Naive thymus-derived CD4-positive, alpha-beta T cell (primary cell): Measurements from ENCODE around the gene HSPA1B. TPM values are rescaled to one million over a fixed set of nuclear protein-coding genes. Genes with fewer than 3 reads are reported as not detected.
"Not testable (repeated sequence)": the region's sequence is repeated elsewhere in the genome, so short reads cannot be mapped to it uniquely, and the experiment has no call there.

ENCODE experiments used
- ATAC-seq: fragments of 150-1000 bp; cut with Tn5 transposase; 2 replicates; pipeline ENCODE4 v1.10.0; 2021; ENCODE audit warnings: mild to moderate bottlenecking, moderate library complexity
- CTCF ChIA-PET: fragments of 350-600 bp; sonication (Branson Sonifier 250); formaldehyde crosslinking; loops from one replicate; lab custom pipeline; 2021; ENCODE audit warnings: antibody characterized with exemption; lab: Charles Lee
- POLR2A ChIA-PET: fragments of 350-600 bp; sonication (Branson Sonifier 250); formaldehyde crosslinking; loops from one replicate; lab custom pipeline; 2021; ENCODE audit warnings: antibody characterized with exemption, inconsistent platforms; lab: Charles Lee
- DNase-seq, 9 donors: peaks; one replicate each; pipeline versions ENCODE4 v3.0.0 to v3.0.0-alpha.2; 2020 to 2022; ENCODE audit warnings: mixed read lengths in 1 of 9
- H3K27ac ChIP-seq: one replicate; pipeline ENCODE4 v1.7.0; 2013; ENCODE audit warnings: mild to moderate bottlenecking, low read depth, low read length, moderate library complexity
- H3K27me3 ChIP-seq, 2 donors: one replicate each; pipeline ENCODE4 v1.7.0; 2013; ENCODE audit warnings: low read length in 2 of 2, mild to moderate bottlenecking in 2 of 2, moderate library complexity in 2 of 2; ENCODE audit not compliant: control insufficient read depth in 2 of 2, insufficient read depth in 2 of 2
- H3K36me3 ChIP-seq, 3 experiments: 1 replicate in 2 of 3; 2 replicates in 1 of 3; pipeline ENCODE4 v1.7.0; 2013; ENCODE audit warnings: low read length in 3 of 3, mild to moderate bottlenecking in 3 of 3, moderate library complexity in 1 of 3; ENCODE audit not compliant: insufficient read depth in 3 of 3, control insufficient read depth in 2 of 3
- H3K4me1 ChIP-seq, 2 donors: one replicate each; pipeline ENCODE4 v1.7.0; 2013; ENCODE audit warnings: low read length in 2 of 2, mild to moderate bottlenecking in 2 of 2, moderate library complexity in 1 of 2; ENCODE audit not compliant: control insufficient read depth in 2 of 2, insufficient read depth in 2 of 2
- H3K4me3 ChIP-seq: 2 replicates; pipeline ENCODE4 v1.7.0; 2013; ENCODE audit warnings: mild to moderate bottlenecking, low read length
- H3K9me3 ChIP-seq, 3 experiments: 1 replicate in 2 of 3; 2 replicates in 1 of 3; pipeline ENCODE4 v1.7.0; 2013; ENCODE audit warnings: low read length in 3 of 3; ENCODE audit not compliant: control insufficient read depth in 2 of 3
- H3K27ac Mint-ChIP-seq, 9 donors: one replicate each; pipeline ENCODE4 v1.8.0; 2020 to 2022; ENCODE audit warnings: mixed read lengths in 9 of 9, mild to moderate bottlenecking in 8 of 9, moderate library complexity in 5 of 9, inconsistent platforms in 2 of 9
- H3K27me3 Mint-ChIP-seq, 5 donors: one replicate each; pipeline ENCODE4 v1.8.0; 2021 to 2022; ENCODE audit warnings: mixed read lengths in 5 of 5, mild to moderate bottlenecking in 1 of 5
- H3K36me3 Mint-ChIP-seq, 5 donors: one replicate each; pipeline ENCODE4 v1.8.0; 2020 to 2022; ENCODE audit warnings: mixed read lengths in 5 of 5, mild to moderate bottlenecking in 3 of 5, inconsistent platforms in 1 of 5
- H3K4me1 Mint-ChIP-seq, 7 donors: one replicate each; pipeline ENCODE4 v1.8.0; 2020 to 2022; ENCODE audit warnings: mixed read lengths in 7 of 7, mild to moderate bottlenecking in 3 of 7, inconsistent platforms in 1 of 7
- H3K4me3 Mint-ChIP-seq, 10 donors: one replicate each; pipeline ENCODE4 v1.8.0; 2020 to 2022; ENCODE audit warnings: mild to moderate bottlenecking in 10 of 10, mixed read lengths in 10 of 10, moderate library complexity in 6 of 10, inconsistent platforms in 2 of 10
- H3K9me3 Mint-ChIP-seq, 11 donors: one replicate each; pipeline ENCODE4 v1.8.0; 2020 to 2022; ENCODE audit warnings: mixed read lengths in 11 of 11, mild to moderate bottlenecking in 4 of 11, inconsistent platforms in 1 of 11, moderate library complexity in 1 of 11
- intact Hi-C, 2 donors: fragments of 100-400 bp; cut with micrococcal nuclease; formaldehyde crosslinking; loops; one replicate each; pipeline ENCODE4 v1.15.1; 2023
- polyA plus RNA-seq, 2 donors: library from polyadenylated mRNA; unstranded; fragments of 300-500 nt; fragmentation: Illumina TruSeq; gene quantifications; one replicate each; pipeline ENCODE4 v1.2.3, GENCODE V29; 2021
- total RNA-seq, 6 experiments: library from RNA in 5 of 6; stranded (reverse) in 5 of 6; gene quantifications; 1 replicate in 5 of 6; 2 replicates in 1 of 6; pipeline ENCODE4 v1.2.3 and lab custom pipeline; 2021 to 2026

The HSPA1B gene
- total and polyA plus RNA-seq, 7 experiments from 2014 or later, result 2.8 to 68.9 (median 16.7) TPM

DNA sequence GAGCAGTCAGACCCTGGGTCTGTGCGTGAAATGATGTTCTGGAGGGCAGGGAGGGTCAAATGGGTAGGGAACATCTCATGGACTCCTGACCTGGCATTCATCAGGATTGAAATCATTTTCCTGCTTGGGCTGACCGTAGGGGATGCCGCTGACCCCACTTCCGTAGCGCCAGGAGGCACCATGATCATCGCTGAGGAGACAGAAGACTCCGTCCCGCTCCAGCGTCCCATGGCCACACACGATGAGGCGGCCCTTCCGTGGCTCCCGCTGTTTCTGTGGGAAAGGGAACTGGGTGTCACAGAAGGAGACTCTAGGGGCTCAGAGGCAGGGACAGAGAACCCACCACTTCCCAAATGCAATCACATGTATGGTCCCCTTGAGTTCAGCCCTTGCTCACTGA lies 32.8 kb downstream of the HSPA1B start:
- Histone ChIP-seq H3K27me3 (no peaks in the 10 kb centered on the region), H3K4me1 (peaks cover 8 to 15% of the 10 kb centered on the region in 2 donors), H3K4me3 (no peak overlapping the region), H3K27ac (no peak overlapping the region), H3K36me3 (peaks cover 0 to 32% (median 6%) of the 10 kb centered on the region in 3 experiments), H3K9me3 (no peaks in the 10 kb centered on the region)
- ATAC-seq (no peak), DNase-seq (no peak)
- intact Hi-C loops, result loop anchor here (5.0 to 10.0 kb wide), 3 partner anchors 114 to 703 kb away; partner anchors contain the start of genes CCHCR1 (in 1 of the 2), DXO (in 1 of the 2), MICB (in 1 of the 2) and TCF19 (in 1 of the 2)
- peaks cover 14 to 29% (median 20%) of the 10 kb centered on the region in 7 donors for H3K4me1 Mint-ChIP-seq
- H3K9me3 Mint-ChIP-seq, result peaks cover 0 to 6% (median 0%) of the 10 kb centered on the region in 11 donors
- peak overlapping the region in 1 of 9 donors; percentile 32 for H3K27ac Mint-ChIP-seq
- peaks cover 0 to 15% (median 4%) of the 10 kb centered on the region in 5 donors for H3K36me3 Mint-ChIP-seq
- H3K4me3 Mint-ChIP-seq, result peak overlapping the region in 2 of 10 donors; percentile 8 to 51
- POLR2A ChIA-PET, result no interaction called here
- CTCF ChIA-PET, result no interaction called here
- H3K27me3 Mint-ChIP-seq, result peaks cover 0 to 2% (median 0%) of the 10 kb centered on the region in 5 donors

DNA sequence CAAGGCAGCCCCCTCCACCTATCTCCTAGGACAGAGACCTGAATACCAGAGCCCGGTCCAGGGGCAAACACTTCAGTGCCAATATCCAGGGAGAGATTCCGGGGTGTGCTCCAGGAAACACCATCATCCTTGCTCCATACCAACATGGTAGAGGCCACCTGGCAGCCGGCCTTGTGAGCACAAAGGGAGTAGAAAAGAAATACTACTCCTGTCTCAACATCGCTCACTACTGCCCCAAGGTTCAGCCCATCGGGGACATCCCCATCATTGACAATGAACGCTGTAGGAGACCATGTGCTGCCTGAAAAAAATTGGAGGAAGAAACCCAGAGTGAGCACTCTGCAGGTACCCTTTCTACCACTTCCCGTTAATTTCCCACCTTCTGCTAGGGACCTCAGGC lies 33.6 kb downstream of the HSPA1B start:
- intact Hi-C loops, result loop anchor here (5.0 to 10.0 kb wide), 3 partner anchors 114 to 704 kb away; partner anchors contain the start of genes CCHCR1 (in 1 of the 2), DXO (in 1 of the 2), MICB (in 1 of the 2) and TCF19 (in 1 of the 2)
- ATAC-seq (no peak), DNase-seq (no peak)
- Mint-ChIP-seq H3K27me3 (peaks cover 0 to 2% (median 0%) of the 10 kb centered on the region in 5 donors), H3K4me3 (peak overlapping the region in 8 of 10 donors; percentile 15 to 96 (median 90)), H3K27ac (peak overlapping the region in 6 of 9 donors; percentile 77 to 97 (median 93)), H3K9me3 (peaks cover 0 to 6% (median 0%) of the 10 kb centered on the region in 11 donors), H3K4me1 (peaks cover 14 to 29% (median 20%) of the 10 kb centered on the region in 7 donors), H3K36me3 (peaks cover 0 to 15% (median 4%) of the 10 kb centered on the region in 5 donors)
- no peak overlapping the region for H3K4me3 ChIP-seq
- H3K27ac ChIP-seq, result no peak overlapping the region
- no peaks in the 10 kb centered on the region for H3K9me3 ChIP-seq
- peaks cover 8 to 15% of the 10 kb centered on the region in 2 donors for H3K4me1 ChIP-seq
- CTCF ChIA-PET, result no interaction called here
- POLR2A ChIA-PET, result no interaction called here
- H3K36me3 ChIP-seq, result peaks cover 0 to 32% (median 6%) of the 10 kb centered on the region in 3 experiments
- H3K27me3 ChIP-seq, result no peaks in the 10 kb centered on the region

GRCh38 chr6:31861919-31862343 lies 34.4 kb downstream of the HSPA1B start:
- DNase-seq, result peak in 1 of 9 donors; percentile 4
- no peak for ATAC-seq
- Mint-ChIP-seq H3K9me3 (peaks cover 0 to 6% (median 0%) of the 10 kb centered on the region in 11 donors), H3K27me3 (peaks cover 0 to 2% (median 0%) of the 10 kb centered on the region in 5 donors), H3K27ac (peak overlapping the region; percentile 85 to 97 (median 93)), H3K36me3 (peaks cover 0 to 13% (median 4%) of the 10 kb centered on the region in 5 donors), H3K4me1 (peaks cover 14 to 29% (median 20%) of the 10 kb centered on the region in 7 donors), H3K4me3 (peak overlapping the region; percentile 87 to 96 (median 93))
- intact Hi-C loops, result loop anchor here (1.0 to 10.0 kb wide), 6 partner anchors 28 to 705 kb away; partner anchors contain the start of genes ABHD16A (in 1 of the 2), CCHCR1 (in 1 of the 2), DXO (in 1 of the 2) and HSPA1B (in 1 of the 2)
- H3K36me3 ChIP-seq, result peaks cover 0 to 32% (median 6%) of the 10 kb centered on the region in 3 experiments
- ChIA-PET POLR2A (interaction anchor here (1.1 to 2.7 kb wide), 6 partner anchors 23 to 982 kb away, joined by 4 to 21 read pairs (median 10); partner anchors contain the start of genes BAG6, EHMT2, GPANK1 and PSMB8), CTCF (interaction anchor here (1.0 to 1.2 kb wide), 2 partner anchors 31 to 32 kb away, joined by 3 to 4 read pairs; no protein-coding TSS in a partner anchor)
- H3K27me3 ChIP-seq, result no peaks in the 10 kb centered on the region
- peak overlapping the region; percentile 86 for H3K27ac ChIP-seq
- H3K4me3 ChIP-seq, result peak overlapping the region; percentile 97
- peaks cover 8 to 15% of the 10 kb centered on the region in 2 donors for H3K4me1 ChIP-seq
- H3K9me3 ChIP-seq, result no peaks in the 10 kb centered on the region

DNA sequence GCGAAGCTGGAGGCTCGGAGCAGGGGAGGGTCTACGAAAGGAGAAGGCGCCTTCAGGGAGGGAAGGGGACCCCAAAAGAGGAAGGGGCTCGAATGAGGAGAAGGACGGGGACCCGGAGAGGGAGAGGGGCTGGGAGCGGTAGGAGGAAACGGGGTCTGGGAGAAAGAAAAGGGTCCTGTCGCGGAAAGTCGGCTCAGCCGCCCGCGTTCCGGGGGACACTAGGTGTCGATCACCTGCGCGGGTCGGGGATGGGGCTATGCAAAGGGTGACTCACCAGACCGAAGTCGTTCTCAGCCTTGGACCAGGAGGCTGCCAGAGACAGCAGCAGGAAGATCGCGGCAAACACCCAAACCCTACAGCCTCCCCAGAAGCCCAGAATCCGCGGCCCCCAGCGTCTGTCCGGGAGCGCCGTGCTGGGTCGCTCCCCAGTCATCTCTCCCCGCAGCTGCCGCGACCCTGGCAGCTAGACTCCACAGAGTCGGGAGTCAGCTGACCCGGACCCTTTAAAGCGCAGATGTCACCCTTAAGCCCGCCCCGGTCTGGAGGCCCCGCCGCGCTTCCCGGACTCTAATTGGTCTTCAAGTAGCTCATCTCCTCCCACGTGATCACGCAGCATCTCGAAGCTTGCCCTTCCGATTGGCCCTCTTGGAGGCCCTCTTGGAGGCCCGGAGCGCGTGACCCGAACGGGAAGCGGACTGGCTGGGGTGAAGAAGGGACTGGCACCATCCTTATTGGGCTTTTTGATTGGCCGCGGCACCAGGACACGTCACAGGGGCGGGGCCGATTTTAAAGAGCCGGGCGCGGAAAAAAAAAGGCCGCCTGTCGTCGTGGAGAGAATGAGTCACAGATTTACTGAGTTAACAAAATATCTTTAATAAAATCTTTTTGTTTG lies 35.1 kb downstream of the HSPA1B start, which contains the start of gene NEU1:
Gene NEU1 (minus strand): TSS at position 478 of the 892 bp plus-strand sequence. CDS start 45 bp downstream, at position 433.
- Histone ChIP-seq H3K27me3 (no peaks in the 10 kb centered on the region), H3K36me3 (peaks cover 0 to 27% (median 2%) of the 10 kb centered on the region in 3 experiments), H3K27ac (peak within 1 kb of the TSS; percentile 86), H3K4me3 (peak within 1 kb of the TSS; percentile 97), H3K9me3 (no peaks in the 10 kb centered on the region), H3K4me1 (peaks cover 8 to 15% of the 10 kb centered on the region in 2 donors)
- peaks cover 0 to 6% (median 0%) of the 10 kb centered on the region in 11 donors for H3K9me3 Mint-ChIP-seq
- H3K36me3 Mint-ChIP-seq, result peaks cover 0 to 10% (median 4%) of the 10 kb centered on the region in 5 donors
- ATAC-seq (peak; percentile 97), DNase-seq (peak; percentile 87 to 100 (median 99))
- intact Hi-C loops, result loop anchor here (1.0 to 10.0 kb wide), 16 partner anchors 28 to 705 kb away; partner anchors contain the start of genes BAG6 (in 2 of the 2), EHMT2 (in 2 of the 2), ABHD16A (in 1 of the 2) and CCHCR1 (in 1 of the 2)
- peaks cover 0 to 2% (median 0%) of the 10 kb centered on the region in 5 donors for H3K27me3 Mint-ChIP-seq
- peak within 1 kb of the TSS; percentile 87 to 96 (median 93) for H3K4me3 Mint-ChIP-seq
- ChIA-PET CTCF (interaction anchor here (1.0 to 1.7 kb wide), 6 partner anchors 26 to 369 kb away, joined by 3 to 7 read pairs (median 4); partner anchors contain the start of gene DDX39B), POLR2A (interaction anchor here (0.5 to 2.7 kb wide), 22 partner anchors 23 to 1548 kb away, joined by 3 to 21 read pairs (median 5); partner anchors contain the start of genes ABHD16A, BAG6, CLIC1 and EHMT2)
- H3K4me1 Mint-ChIP-seq, result peaks cover 14 to 29% (median 20%) of the 10 kb centered on the region in 7 donors
- H3K27ac Mint-ChIP-seq, result peak within 1 kb of the TSS; percentile 85 to 97 (median 93)

DNA sequence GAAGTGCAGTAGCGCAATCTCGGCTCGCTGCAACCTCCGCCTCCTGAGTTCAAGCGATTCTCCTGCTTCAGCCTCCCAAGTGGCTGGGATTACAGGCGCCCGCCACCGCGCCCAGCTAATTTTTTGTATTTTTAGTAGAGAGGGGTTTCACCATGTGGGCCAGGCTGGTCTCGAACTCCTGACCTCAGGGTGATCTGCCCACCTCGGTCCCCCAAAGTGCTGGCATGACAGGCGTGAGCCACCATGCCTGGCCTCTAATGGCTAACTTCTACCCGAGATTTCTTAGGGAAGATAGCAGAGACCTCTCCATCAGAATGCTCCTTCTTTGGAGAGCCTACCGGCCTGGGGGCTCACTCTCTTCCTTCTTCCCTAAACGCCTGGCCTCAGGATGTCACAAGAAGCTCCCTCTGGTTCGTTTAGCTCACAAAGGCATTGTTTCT lies 36.6 kb downstream of the HSPA1B start:
- peaks cover 0 to 22% (median 0%) of the 10 kb centered on the region in 3 experiments for H3K36me3 ChIP-seq
- ChIA-PET POLR2A (interaction anchor here (0.6 to 2.7 kb wide), 10 partner anchors 9 to 323 kb away, joined by 3 to 12 read pairs (median 4); partner anchors contain the start of gene ABHD16A), CTCF (interaction anchor here (0.7 to 1.7 kb wide), 2 partner anchors 174 to 322 kb away, joined by 3 to 5 read pairs; partner anchors contain the start of gene DDX39B)
- peak overlapping the region; percentile 77 for H3K27ac ChIP-seq
- intact Hi-C loops, result loop anchor here (1.0 to 10.0 kb wide), 5 partner anchors 111 to 707 kb away; partner anchors contain the start of genes ATP6V1G2 (in 1 of the 2), CCHCR1 (in 1 of the 2), DXO (in 1 of the 2) and MICB (in 1 of the 2)
- not testable (repeated sequence) for H3K27me3 Mint-ChIP-seq, H3K36me3 Mint-ChIP-seq, DNase-seq, H3K9me3 ChIP-seq, ATAC-seq, H3K9me3 Mint-ChIP-seq, H3K27me3 ChIP-seq
- Mint-ChIP-seq H3K4me3 (peak overlapping the region; percentile 87 to 96 (median 93)), H3K4me1 (peaks cover 14 to 29% (median 20%) of the 10 kb centered on the region in 7 donors), H3K27ac (peak overlapping the region; percentile 85 to 97 (median 93))
- peak overlapping the region; percentile 93 for H3K4me3 ChIP-seq
- H3K4me1 ChIP-seq, result peaks cover 8 to 15% of the 10 kb centered on the region in 2 donors
